Measurements from ENCODE around the gene MIDN.
A peak's percentile ranks its signal among the peaks of the same experiment; 100 is the strongest.

The MIDN gene

GRCh38 chr19:1271528-1272422 is 23.4 kb downstream of the MIDN start:
- no peaks in the 10 kb centered on the region for H3K27me3 ChIP-seq (ENCODE audit: insufficient read depth, low read length)
- peak overlapping the region; percentile 99 for H3K4me2 ChIP-seq (ENCODE audit: low read length)
- H4K20me1 ChIP-seq (ENCODE audit: insufficient read depth, low read length): no peaks in the 10 kb centered on the region
- no peaks in the 10 kb centered on the region for H3K9me3 ChIP-seq (ENCODE audit: low read length)
- no peaks in the 10 kb centered on the region for H3K9me2 ChIP-seq (ENCODE audit: low read depth, low read length)
- peaks cover 58% of the 10 kb centered on the region for H3K36me3 ChIP-seq (ENCODE audit: insufficient read depth, low read length)
- peak overlapping the region; percentile 91; the same call in 1 of the 2 replicates for H3K9ac ChIP-seq (ENCODE audit: low read length)
- peaks cover 76% of the 10 kb centered on the region for H3K4me1 ChIP-seq (ENCODE audit: insufficient read depth, low read length, severe bottlenecking)
- H3K27ac ChIP-seq (ENCODE audit: low read depth, low read length, poor library complexity, severe bottlenecking): peak overlapping the region; percentile 76
- peaks cover 16% of the 10 kb centered on the region for H3F3A ChIP-seq (ENCODE audit: insufficient read depth, low read length)
- TF ChIP-seq CTCF (IDR thresholded peaks at IDR 0.05; ENCODE audit: low read length) (no peak), EZH2 (IDR thresholded peaks at IDR 0.05; ENCODE audit: borderline replicate concordance, low read length) (no peak)
- no peak overlapping the region for H2AFZ ChIP-seq (ENCODE audit: low read length)
- peak overlapping the region; percentile 93 for H3K4me3 ChIP-seq (ENCODE audit: low read depth, low read length, poor library complexity, severe bottlenecking)
- H3K79me2 ChIP-seq (ENCODE audit: insufficient read depth, low read length): peaks cover 16% of the 10 kb centered on the region

GRCh38 chr19:1272423-1273262 is 24.3 kb downstream of the MIDN start:
- Histone ChIP-seq H3F3A (ENCODE audit: insufficient read depth, low read length) (peaks cover 16% of the 10 kb centered on the region), H3K4me2 (ENCODE audit: low read length) (peak overlapping the region; percentile 99; the same call in 1 of the 2 replicates), H3K9me3 (ENCODE audit: low read length) (no peaks in the 10 kb centered on the region), H3K27me3 (ENCODE audit: insufficient read depth, low read length) (no peaks in the 10 kb centered on the region), H2AFZ (ENCODE audit: low read length) (no peak overlapping the region), H3K4me3 (ENCODE audit: low read depth, low read length, poor library complexity, severe bottlenecking) (no peak overlapping the region), H3K9me2 (ENCODE audit: low read depth, low read length) (no peaks in the 10 kb centered on the region), H3K79me2 (ENCODE audit: insufficient read depth, low read length) (peaks cover 16% of the 10 kb centered on the region), H3K4me1 (ENCODE audit: insufficient read depth, low read length, severe bottlenecking) (peaks cover 73% of the 10 kb centered on the region), H3K9ac (ENCODE audit: low read length) (no peak overlapping the region), H3K27ac (ENCODE audit: low read depth, low read length, poor library complexity, severe bottlenecking) (peak overlapping the region; percentile 22), H4K20me1 (ENCODE audit: insufficient read depth, low read length) (no peaks in the 10 kb centered on the region), H3K36me3 (ENCODE audit: insufficient read depth, low read length) (peaks cover 66% of the 10 kb centered on the region)
- TF ChIP-seq EZH2 (IDR thresholded peaks at IDR 0.05; ENCODE audit: borderline replicate concordance, low read length) (no peak), CTCF (IDR thresholded peaks at IDR 0.05; ENCODE audit: low read length) (no peak)

GRCh38 chr19:1273263-1274041 is 25.1 kb downstream of the MIDN start:
- Histone ChIP-seq H3K9ac (ENCODE audit: low read length) (no peak overlapping the region), H3K4me3 (ENCODE audit: low read depth, low read length, poor library complexity, severe bottlenecking) (no peak overlapping the region), H3K36me3 (ENCODE audit: insufficient read depth, low read length) (peaks cover 72% of the 10 kb centered on the region), H3K27me3 (ENCODE audit: insufficient read depth, low read length) (no peaks in the 10 kb centered on the region), H3K9me2 (ENCODE audit: low read depth, low read length) (no peaks in the 10 kb centered on the region), H3F3A (ENCODE audit: insufficient read depth, low read length) (peaks cover 16% of the 10 kb centered on the region), H3K4me1 (ENCODE audit: insufficient read depth, low read length, severe bottlenecking) (peaks cover 65% of the 10 kb centered on the region), H2AFZ (ENCODE audit: low read length) (no peak overlapping the region), H4K20me1 (ENCODE audit: insufficient read depth, low read length) (no peaks in the 10 kb centered on the region), H3K4me2 (ENCODE audit: low read length) (no peak overlapping the region), H3K9me3 (ENCODE audit: low read length) (no peaks in the 10 kb centered on the region), H3K79me2 (ENCODE audit: insufficient read depth, low read length) (peaks cover 16% of the 10 kb centered on the region), H3K27ac (ENCODE audit: low read depth, low read length, poor library complexity, severe bottlenecking) (peak overlapping the region; percentile 22)
- TF ChIP-seq EZH2 (IDR thresholded peaks at IDR 0.05; ENCODE audit: borderline replicate concordance, low read length): no peak
- no peak for TF ChIP-seq CTCF (IDR thresholded peaks at IDR 0.05; ENCODE audit: low read length)
